ENCODE measurements around the gene MRTFB.

Gene MRTFB

DNA sequence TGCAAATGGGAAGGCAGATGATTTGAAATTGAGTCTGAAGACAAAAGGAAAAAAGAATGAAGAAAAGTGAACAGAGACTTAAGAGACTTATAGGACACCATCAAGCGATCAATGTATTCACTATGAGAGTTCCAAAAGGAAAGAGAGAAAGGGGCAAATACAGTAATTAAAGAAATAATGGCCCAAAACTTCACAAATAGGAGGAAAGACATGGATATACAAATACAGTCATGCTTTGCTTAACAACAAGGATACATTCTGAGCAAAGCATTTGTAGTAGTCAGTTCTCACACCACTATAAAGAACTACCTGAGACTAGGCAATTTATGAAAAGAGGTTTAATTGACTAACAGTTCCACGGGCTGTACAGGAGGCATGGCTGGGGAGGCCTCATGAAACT lies 152.5 kb downstream of the MRTFB start:
- no peak for DNase-seq

DNA sequence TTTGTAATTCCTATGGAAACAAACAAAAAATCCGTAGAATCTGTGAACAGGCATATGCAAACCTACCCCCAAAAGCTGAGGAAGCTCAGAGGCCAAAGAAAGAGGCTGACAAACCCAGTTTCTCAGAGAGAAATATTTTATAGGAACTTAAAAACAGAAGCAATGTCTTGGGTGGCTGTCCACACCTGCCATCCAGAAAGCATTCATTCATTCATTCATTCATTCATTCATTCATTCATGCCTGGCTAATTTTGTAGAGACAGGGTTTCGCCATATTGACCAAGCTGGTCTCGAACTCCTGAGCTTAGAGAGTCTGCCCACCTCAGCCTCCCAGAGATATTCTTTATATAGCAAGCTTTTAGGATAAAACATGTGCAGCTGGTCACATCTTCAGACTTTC lies 154.3 kb downstream of the MRTFB start:
- DNase-seq = no peak

DNA sequence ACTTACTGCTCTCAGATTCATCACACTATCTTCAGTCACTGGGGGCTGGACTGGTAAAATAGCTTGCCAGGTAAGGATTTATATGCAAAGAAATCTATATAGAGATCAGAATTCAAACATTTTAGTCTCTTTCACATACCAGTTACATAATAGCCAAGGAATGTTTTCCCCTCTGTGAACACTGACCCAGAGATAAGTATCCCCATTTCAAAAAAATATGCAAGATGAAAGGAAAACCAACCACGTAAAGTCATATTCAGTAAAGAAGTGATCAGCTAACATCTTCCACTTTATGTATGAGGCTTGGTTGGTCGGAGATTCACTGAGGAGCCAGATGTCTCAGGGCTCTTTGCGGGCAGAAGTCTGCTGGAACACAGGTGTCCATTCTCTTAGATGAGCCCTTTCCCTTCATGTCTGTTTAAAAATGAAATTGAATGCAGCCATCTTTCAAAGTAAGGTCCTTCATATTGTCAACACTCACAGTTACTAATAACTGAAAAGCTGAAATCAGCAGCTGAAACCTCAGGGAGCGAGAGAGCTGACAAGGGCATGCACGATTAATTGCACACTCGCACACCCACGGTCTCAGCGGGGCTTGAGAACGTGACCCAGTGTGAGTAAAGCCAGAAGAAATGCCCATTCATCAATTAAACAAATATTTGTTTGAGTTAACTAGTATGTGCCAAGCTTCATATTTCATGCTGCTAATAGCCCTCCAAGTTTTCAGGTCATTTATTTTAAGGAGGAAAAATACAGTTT lies 161.2 kb downstream of the MRTFB start:
- no peak for DNase-seq

DNA sequence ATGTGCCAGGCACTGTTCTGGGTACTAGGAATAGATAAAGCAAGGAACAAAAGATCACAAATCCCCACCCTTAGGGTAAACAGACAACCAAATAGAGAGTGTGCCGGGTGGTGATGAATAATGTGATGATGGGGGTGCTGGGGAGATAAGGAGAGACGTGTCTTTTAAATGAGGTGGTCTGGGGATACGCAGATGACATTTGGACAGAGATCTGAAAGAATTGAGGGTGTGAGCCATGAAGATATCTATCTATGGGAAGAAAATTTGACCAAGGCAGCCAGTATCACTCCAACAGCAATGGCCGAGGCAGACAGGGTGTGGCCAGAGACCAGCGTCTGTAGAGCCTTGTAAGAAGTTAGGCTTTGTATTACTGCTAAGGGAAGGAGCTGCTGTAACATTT lies 165.3 kb downstream of the MRTFB start:
- no peak for DNase-seq

DNA sequence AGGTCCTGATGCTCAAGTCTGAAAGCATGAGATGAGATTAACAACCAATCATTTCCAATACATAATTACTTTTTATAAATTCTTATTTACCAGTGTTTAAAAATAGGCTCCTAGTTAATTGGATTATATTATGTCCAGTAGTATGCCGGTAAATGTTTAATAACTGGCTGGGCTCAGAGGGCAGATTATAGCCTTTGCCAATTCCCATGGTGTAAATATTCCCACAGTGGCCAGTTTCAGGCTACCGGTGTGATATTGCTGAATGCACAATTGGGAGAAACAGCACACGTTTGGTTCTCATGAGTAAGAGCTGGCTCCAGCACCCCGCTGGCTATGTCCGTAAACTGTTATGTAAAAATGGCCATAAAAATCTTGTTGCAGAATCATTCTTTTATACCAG lies 167.6 kb downstream of the MRTFB start:
- DNase-seq = no peak

DNA sequence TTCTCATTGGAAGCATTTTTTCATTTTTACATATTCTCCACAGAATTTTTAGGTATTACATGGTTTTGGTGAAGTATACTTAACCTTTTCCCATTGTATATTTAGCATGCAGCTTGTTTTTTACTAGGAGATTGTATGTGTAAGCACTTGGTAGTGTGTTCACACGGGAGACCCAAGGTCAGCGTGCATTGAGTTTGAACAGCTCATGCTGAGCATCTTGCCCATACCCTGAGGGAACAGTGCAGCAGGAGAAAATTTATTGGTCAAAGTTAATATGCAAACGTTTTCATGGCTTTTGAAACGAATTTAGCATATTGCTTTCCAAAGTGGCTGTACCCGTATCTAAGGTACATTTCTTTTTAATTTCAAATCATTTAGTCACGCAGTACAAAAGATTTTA lies 168.7 kb downstream of the MRTFB start:
- DNase-seq = no peak

DNA sequence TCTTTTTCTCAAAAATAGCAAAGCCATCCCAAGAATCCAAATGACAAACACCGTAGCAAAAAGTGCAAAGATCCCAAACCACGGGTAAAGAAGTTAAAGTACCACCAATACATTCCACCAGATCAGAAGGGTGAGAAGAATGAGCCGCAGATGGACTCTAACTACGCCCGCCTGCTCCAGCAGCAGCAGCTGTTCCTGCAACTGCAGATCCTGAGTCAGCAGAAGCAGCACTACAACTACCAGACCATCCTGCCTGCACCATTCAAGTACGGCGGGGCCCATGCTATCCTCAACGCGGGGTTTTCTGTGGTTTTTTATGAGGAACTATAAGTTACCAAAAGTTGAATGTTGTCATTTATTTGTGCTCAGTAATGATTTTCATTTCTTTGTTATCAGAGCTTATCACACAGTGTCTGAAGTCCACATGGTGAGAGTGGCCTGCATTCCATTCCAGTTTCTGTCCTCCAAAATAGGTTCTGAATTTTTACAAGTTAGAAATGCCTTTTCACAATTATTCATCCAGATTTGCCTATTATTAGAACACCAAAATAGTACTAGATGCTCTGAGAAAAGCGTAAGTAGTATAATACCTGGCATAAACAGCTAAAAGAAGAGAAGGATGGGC lies 169.2 kb downstream of the MRTFB start:
- peak in 2 of 58 donors; percentile 10 to 11 for DNase-seq

DNA sequence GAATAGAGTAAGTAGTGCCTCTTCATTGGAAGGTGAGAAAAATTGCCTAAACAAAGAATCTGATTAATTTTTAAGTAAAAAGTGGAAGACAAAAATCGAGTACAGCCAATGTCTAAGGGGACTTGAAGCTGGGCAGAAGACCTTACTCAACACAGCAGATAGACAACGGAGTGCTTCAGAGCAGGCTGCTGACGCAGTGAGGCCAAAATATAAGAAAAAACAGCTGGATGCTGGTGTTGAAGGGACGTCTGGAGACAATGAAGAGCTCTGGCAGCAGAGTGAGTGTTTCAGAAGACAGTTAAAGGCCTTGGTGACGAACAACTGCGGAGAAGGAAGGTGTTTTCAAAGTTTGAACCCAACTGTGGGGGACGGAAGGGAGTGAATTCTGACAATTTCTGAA lies 169.8 kb downstream of the MRTFB start:
- DNase-seq = no peak

DNA sequence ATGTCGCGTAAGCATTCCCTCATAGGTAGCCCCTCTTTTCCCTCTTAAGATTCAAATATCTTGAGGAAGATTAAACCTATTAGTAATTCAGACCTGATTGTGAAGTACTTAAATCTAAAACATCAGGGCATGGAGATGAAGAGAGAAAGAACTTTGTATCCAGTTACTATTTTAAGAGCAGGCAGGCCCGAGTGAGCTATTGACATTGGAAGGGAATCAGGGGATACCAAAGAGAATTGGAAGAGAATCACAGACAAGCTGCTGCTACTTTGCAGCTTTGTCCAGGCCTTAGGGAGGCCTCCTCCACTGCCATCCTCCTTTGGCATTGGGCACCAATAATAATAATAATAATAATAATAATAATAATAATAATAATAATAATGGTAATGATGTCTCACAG lies 170.5 kb downstream of the MRTFB start:
- no peak for DNase-seq

DNA sequence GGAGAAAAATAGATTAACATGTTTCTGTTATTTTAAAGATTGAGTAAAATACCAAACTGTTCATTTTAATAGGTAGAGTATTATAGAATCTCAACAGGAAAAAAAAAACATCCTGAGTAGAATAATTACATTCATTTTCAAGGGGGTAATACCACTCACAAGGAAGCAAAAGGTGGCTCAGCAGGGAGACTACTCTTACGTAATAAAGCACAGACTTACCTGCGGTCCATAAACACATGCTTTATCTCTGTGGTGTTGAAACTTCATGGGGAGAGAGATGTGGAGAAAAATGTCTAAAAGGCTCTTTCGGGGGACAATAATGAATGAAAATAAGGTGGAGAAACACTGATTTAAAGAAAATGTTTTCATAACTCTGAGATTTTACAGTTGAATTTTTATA lies 171.7 kb downstream of the MRTFB start:
- no peak for DNase-seq

DNA sequence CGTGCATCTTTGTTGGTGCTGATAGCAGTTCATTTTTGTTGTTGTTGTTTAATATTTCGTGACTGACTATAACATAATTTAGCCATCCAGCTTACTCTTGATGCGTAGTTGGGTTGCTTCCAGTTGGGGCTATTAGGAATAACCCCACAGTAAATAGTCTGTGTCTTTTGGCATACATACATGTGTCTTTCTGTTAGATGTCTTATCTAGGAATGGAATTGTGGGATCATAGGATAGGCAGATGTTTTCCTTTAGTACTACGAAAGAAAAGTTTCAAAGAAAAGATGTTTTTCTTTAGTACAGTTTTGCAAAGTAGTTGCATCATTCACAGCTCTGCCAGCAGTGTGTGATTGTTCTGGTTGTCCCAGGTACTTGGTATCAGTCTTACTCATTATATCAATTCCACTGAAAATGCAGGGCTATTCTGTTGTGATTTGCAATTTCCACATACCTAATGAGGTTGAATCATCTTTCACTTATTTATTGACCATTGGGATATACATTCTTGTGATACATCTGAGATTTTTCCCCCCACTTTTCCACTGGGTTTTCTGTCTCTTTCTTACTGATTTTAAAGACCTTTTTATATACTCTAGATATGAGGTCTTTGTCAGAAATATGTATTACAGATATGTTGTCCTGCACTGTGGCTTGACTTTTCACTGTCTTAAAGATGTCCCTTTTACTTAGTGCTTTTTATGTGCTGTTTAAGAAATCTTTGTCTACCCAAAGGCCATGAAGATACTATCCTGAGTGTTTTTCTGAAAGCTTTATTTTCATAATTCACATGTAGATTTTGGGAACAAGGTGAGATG lies 173.3 kb downstream of the MRTFB start:
- DNase-seq = no peak

DNA sequence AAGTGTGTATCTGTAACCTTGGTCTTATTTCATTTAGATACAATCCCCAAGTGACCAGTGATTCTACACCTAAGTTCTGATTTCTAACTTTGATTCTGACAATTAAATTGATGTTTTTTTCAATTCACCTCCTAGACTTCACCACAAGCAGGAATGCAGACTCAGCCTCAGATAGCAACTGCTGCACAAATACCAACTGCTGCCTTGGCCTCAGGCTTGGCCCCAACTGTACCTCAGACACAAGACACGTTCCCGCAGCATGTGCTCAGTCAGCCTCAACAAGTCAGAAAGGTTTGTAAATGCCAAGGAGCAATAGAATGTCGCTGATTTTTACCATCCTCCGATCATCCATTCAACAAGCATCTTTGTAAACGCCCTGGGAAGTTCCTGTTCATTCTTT lies 177.7 kb downstream of the MRTFB start:
- no peak for DNase-seq

DNA sequence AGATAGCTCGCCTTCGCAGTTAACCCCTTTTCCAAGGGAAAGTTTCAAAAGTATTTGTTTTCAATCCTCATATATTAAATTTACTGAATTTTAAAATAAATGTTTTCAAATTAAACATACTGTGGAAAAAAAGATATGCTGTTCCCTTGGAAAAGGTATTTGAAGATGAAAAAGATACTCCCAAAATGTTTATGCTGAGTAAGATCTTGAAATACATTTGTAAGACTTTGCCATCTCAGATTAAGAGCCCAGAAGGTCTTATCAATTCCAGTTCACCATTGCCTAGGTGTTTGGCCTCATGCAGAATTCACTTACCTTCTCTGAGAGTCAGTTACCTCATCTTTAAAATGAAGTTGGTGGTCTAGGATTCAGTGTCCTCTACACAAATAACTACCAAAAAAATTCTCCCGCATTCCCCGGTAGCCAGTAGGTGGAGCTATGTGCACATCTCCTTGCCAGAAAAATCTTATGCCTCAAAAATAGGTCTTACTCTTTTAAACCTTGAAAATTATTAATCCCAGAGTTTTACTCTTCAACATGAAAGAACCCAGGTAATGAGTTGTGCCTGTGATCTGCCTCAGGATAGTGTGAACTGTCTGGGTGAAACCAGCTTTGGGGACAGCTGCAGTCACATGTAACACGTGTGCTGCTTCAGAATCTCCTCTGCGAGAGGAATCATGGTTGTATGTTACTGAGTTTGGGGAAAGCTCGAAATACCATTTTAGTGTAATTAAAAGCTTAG lies 178.3 kb downstream of the MRTFB start:
- DNase-seq = peak in 23 of 58 donors; percentile 1 to 42 (median 10)

DNA sequence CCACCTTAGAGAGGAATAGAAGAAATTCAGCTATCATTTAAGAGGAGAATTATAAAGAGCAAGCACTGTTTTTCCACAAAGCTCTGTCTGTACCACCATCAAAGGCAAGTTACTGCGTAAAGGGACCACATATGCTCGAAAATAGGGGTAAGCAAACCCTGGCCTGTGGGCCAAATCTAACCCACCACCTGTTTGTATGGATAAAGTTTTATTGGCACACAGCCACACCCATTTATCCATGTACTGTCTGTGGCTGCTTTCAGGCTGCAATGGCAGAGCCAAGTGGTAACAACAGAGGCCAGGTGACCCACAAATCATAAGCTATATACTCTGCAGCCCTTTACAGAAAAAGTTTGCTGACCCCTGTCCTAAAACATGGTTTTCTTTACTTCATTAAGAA lies 180.3 kb downstream of the MRTFB start:
- no peak for DNase-seq

DNA sequence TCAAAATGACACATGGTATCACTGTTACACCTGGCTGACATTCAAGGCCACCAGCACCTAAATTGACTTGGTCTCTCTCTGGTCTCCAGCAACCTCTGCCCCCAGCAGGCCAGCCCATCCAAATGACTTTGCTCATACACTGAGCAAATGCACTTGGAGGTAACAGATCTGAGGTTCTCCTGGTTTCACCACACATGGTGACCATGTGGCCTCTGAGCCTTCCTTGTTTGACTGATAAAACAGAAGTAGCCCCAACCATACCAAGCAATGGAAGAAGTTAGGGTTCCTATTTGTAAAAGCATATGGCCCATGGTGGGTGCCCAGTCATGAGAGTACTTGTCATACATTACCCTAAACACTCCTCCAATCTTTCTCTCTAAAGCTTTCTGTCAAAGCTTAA lies 181.7 kb downstream of the MRTFB start:
- DNase-seq = no peak

DNA sequence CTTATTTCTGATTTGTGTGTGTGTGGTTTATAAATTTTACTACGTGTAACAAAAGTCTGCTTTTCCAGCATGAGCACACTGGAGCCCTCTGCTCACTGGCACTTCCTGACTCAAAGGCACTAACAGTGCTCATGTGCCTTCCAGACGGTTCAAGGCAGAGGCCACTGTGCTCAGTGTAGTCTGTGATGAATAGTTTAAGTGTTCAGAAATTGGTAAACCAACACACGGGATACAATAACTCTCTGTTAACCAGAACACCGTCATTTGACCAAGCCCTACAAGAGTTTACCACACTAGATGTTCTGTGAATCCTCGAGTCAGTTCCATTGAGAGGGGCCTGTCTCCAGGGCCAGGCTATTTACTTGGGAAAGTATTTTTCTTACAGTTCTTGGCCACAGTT lies 191.9 kb downstream of the MRTFB start:
- DNase-seq = peak in 19 of 58 donors; percentile 8 to 69 (median 27)

DNA sequence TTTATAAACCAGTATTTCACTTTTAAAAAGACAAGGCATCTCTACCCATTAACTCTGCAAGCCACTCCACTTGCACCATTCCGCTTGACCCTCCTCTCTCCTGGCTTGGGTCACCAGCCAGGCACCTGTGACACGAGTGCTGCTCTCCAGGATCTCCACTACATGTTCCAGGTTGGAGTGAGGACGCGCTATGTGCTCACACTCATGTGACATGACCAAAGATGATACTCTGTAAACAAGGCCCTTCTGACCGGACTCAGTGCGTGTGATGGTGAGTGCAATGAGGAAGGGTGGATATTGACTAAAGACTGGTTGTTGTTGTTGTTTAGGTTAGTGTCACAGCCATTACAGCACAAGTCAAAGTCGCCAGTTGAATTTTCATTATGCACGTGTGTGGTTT lies 192.7 kb downstream of the MRTFB start:
- DNase-seq = no peak

DNA sequence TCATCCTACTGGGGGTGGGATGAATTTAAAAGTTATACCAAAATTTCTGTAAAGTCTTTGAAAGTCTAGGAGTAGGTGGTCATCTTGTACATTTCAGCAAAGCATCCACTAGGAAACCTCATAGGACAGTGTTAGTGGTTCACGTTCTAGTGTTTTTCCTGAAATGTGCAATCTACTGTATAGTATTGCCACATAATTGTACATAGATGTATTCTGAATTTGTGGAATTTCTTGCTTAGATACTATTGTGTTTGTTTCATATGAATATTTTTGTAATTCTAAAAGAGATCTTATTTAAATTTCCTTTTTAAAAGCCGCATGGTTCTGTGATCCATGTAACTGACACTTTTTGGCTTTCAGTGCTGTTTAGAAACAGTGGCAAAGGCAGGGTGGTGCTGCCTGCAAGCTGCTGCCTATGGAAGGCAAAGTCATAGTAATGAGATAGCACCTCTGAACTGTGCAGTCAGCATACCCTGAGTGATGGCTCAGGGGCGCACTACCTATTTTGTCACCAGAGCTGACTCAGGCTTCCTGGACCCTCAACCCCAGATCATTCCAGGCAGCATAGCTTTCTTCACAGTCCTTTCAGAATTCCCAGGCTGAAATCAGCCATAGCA lies 193.3 kb downstream of the MRTFB start:
- no peak for DNase-seq

DNA sequence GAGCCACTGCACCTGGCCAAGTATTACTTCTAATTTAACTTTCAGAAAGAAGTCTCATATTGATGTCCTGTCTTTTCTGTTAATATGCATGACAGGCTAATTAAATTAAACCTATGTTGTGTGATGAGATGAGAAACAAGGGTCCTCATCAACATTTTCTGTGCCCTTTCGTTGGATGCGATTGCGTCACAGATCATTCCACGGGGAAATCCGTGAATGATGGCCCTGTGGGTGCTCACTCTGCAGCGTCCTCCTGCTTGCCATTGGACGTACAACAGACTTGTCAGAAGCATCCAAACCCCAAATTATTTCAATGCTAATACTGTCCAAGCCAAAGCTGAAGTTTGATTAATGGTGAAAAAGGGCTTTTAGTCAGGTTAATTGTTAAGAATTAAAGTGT lies 197.0 kb downstream of the MRTFB start:
- no peak for DNase-seq

DNA sequence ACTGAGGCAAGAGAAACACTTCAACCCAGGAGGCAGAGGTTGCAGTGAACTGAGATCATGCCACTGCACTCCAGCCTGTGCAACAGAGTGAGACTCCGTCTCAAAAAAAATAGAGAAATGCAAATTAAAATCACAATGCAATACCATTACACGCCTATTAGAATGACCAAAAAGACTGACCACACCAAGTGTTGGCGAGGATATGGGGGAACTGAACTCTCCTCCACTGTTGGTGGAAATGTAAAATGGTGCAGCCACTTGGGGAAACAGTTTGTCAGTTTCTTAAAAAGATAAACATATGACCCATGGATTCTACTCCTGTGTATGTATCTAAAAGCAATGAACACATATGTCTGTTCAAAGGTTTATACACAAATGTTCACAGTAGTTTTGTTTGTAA lies 204.8 kb downstream of the MRTFB start:
- DNase-seq = no peak

DNA sequence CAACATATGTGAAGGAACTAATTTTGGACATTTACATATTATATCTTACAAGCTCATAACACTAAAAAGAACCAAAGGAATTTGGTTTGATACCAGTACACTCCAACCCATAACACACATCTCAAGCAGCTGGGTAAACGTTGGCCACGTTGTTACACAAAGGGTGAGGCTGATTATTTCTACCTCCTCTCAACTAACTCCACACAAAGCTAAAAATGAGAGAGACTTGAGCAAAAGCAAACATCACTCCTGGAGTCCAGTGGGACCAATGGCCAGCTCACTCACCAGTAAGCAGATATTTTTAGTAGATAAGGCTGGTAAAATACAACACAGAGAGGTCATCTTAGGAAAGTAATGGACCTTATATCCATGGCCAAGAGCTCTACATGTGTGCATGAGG lies 207.6 kb downstream of the MRTFB start:
- no peak for DNase-seq

Data from anterior cingulate cortex (tissue), 58 donors.